ENCODE results near the gene APCDD1.

Gene APCDD1

GRCh38 chr18:10457128-10457527 is 2.7 kb downstream of the APCDD1 start:
- H3K27ac ChIP-seq (ENCODE audit: low read length): no peak overlapping the region
- no peaks in the 10 kb centered on the region for H3K9me3 ChIP-seq (ENCODE audit: insufficient read depth, low read length, severe bottlenecking)
- peaks cover 12% of the 10 kb centered on the region for H3K4me1 ChIP-seq (ENCODE audit: insufficient read depth, low read length)
- no peaks in the 10 kb centered on the region for H3K79me2 ChIP-seq (ENCODE audit: insufficient read depth, low read length)
- no peak for ATAC-seq (ENCODE audit: insufficient read depth, low read depth)
- no peak overlapping the region for H3K4me3 ChIP-seq (ENCODE audit: low read depth in 1 of 2, low read length in 2 of 2)
- no peak overlapping the region for H3K9ac ChIP-seq (ENCODE audit: low read depth, low read length)
- TF ChIP-seq EZH2 (IDR thresholded peaks at IDR 0.05; ENCODE audit: borderline replicate concordance, low read depth, low read length, severe bottlenecking) (no peak), CTCF (IDR thresholded peaks at IDR 0.05; ENCODE audit: borderline replicate concordance, extremely low read depth, low read length, poor library complexity, severe bottlenecking) (no peak)
- peaks cover 40% of the 10 kb centered on the region for H3K27me3 ChIP-seq (ENCODE audit: insufficient read depth, low read length, poor library complexity)
- H4K20me1 ChIP-seq (ENCODE audit: insufficient read depth, low read length): 0 out of 2 replicates have a peak, but pooled peaks cover 6% of the 10 kb centered on the region
- H3K36me3 ChIP-seq (ENCODE audit: insufficient read depth, low read length): no peaks in the 10 kb centered on the region
- H3K4me2 ChIP-seq (ENCODE audit: insufficient read depth, low read length): no peak overlapping the region
- no peak for DNase-seq
- no peak overlapping the region for H2AFZ ChIP-seq (ENCODE audit: low read depth, low read length)

GRCh38 chr18:10457767-10458166 is 3.3 kb downstream of the APCDD1 start:
- Histone ChIP-seq H2AFZ (ENCODE audit: low read depth, low read length) (no peak overlapping the region), H3K9me3 (ENCODE audit: insufficient read depth, low read length, severe bottlenecking) (no peaks in the 10 kb centered on the region), H4K20me1 (ENCODE audit: insufficient read depth, low read length) (0 out of 2 replicates have a peak, but pooled peaks cover 6% of the 10 kb centered on the region), H3K4me1 (ENCODE audit: insufficient read depth, low read length) (peaks cover 12% of the 10 kb centered on the region), H3K27me3 (ENCODE audit: insufficient read depth, low read length, poor library complexity) (peaks cover 40% of the 10 kb centered on the region), H3K4me2 (ENCODE audit: insufficient read depth, low read length) (no peak overlapping the region), H3K4me3 (ENCODE audit: low read depth in 1 of 2, low read length in 2 of 2) (no peak overlapping the region), H3K27ac (ENCODE audit: low read length) (no peak overlapping the region), H3K9ac (ENCODE audit: low read depth, low read length) (no peak overlapping the region), H3K36me3 (ENCODE audit: insufficient read depth, low read length) (no peaks in the 10 kb centered on the region), H3K79me2 (ENCODE audit: insufficient read depth, low read length) (no peaks in the 10 kb centered on the region)
- ATAC-seq (ENCODE audit: insufficient read depth, low read depth): no peak
- DNase-seq: no peak
- TF ChIP-seq CTCF (IDR thresholded peaks at IDR 0.05; ENCODE audit: borderline replicate concordance, extremely low read depth, low read length, poor library complexity, severe bottlenecking) (no peak), EZH2 (IDR thresholded peaks at IDR 0.05; ENCODE audit: borderline replicate concordance, low read depth, low read length, severe bottlenecking) (no peak)

DNA sequence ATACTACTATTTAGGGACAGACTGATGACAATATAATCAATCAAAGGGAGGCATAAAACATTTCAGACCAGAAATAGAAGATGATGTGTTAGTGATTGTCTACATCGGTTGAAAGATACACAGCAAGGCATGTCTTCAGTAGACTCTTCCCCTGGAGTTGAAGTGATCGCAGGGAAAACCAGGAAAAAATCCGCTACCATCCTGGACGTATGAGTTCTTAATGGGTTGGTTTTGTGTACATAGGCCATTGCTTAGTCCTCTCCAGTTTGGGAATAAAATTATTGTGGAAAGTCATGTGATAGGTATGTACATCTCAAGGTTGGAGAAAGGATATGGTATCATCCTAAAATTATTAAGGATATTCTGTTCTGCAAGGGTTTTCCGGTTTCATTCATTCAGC is 4.3 kb downstream of the APCDD1 start:
- Histone ChIP-seq H3K79me2 (ENCODE audit: insufficient read depth, low read length) (no peaks in the 10 kb centered on the region), H4K20me1 (ENCODE audit: insufficient read depth, low read length) (0 out of 2 replicates have a peak, but pooled peaks cover 6% of the 10 kb centered on the region), H3K27ac (ENCODE audit: low read length) (no peak overlapping the region), H2AFZ (ENCODE audit: low read depth, low read length) (no peak overlapping the region), H3K27me3 (ENCODE audit: insufficient read depth, low read length, poor library complexity) (peaks cover 38% of the 10 kb centered on the region), H3K9me3 (ENCODE audit: insufficient read depth, low read length, severe bottlenecking) (no peaks in the 10 kb centered on the region), H3K9ac (ENCODE audit: low read depth, low read length) (no peak overlapping the region), H3K36me3 (ENCODE audit: insufficient read depth, low read length) (no peaks in the 10 kb centered on the region), H3K4me1 (ENCODE audit: insufficient read depth, low read length) (peaks cover 12% of the 10 kb centered on the region), H3K4me2 (ENCODE audit: insufficient read depth, low read length) (no peak overlapping the region), H3K4me3 (ENCODE audit: low read depth in 1 of 2, low read length in 2 of 2) (no peak overlapping the region)
- no peak for DNase-seq
- no peak for ATAC-seq (ENCODE audit: insufficient read depth, low read depth)
- TF ChIP-seq CTCF (IDR thresholded peaks at IDR 0.05; ENCODE audit: borderline replicate concordance, extremely low read depth, low read length, poor library complexity, severe bottlenecking) (no peak), EZH2 (IDR thresholded peaks at IDR 0.05; ENCODE audit: borderline replicate concordance, low read depth, low read length, severe bottlenecking) (no peak)

DNA sequence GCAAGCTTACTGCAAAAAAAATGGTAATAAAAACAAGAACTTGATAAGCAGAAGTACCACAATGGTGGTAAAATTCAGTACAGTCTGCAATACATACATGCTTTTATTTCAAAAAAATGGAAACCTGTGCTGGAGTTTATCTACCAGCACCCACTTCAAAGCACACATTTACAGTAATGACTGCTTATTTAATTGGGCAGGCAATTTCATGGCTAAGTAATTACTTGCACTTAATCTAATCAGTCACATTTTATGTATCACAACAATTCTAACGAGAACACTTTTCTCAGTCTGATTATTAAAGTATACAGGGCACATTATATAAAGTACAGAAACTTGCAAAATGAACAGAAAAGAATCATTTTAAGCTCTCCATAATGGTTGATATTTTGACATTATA is 5.2 kb downstream of the APCDD1 start:
- ATAC-seq (ENCODE audit: insufficient read depth, low read depth): no peak
- no peak overlapping the region for H3K4me3 ChIP-seq (ENCODE audit: low read depth in 1 of 2, low read length in 2 of 2)
- no peak overlapping the region for H3K9ac ChIP-seq (ENCODE audit: low read depth, low read length)
- H3K4me2 ChIP-seq (ENCODE audit: insufficient read depth, low read length): no peak overlapping the region
- peaks cover 12% of the 10 kb centered on the region for H3K4me1 ChIP-seq (ENCODE audit: insufficient read depth, low read length)
- H3K27me3 ChIP-seq (ENCODE audit: insufficient read depth, low read length, poor library complexity): peaks cover 33% of the 10 kb centered on the region
- no peak overlapping the region for H3K27ac ChIP-seq (ENCODE audit: low read length)
- H3K79me2 ChIP-seq (ENCODE audit: insufficient read depth, low read length): no peaks in the 10 kb centered on the region
- H2AFZ ChIP-seq (ENCODE audit: low read depth, low read length): no peak overlapping the region
- 0 out of 2 replicates have a peak, but pooled peaks cover 6% of the 10 kb centered on the region for H4K20me1 ChIP-seq (ENCODE audit: insufficient read depth, low read length)
- H3K9me3 ChIP-seq (ENCODE audit: insufficient read depth, low read length, severe bottlenecking): no peaks in the 10 kb centered on the region
- DNase-seq: no peak
- no peak for TF ChIP-seq EZH2 (IDR thresholded peaks at IDR 0.05; ENCODE audit: borderline replicate concordance, low read depth, low read length, severe bottlenecking)
- TF ChIP-seq CTCF (IDR thresholded peaks at IDR 0.05; ENCODE audit: borderline replicate concordance, extremely low read depth, low read length, poor library complexity, severe bottlenecking): no peak
- H3K36me3 ChIP-seq (ENCODE audit: insufficient read depth, low read length): no peaks in the 10 kb centered on the region
